B cell (primary cell): ENCODE measurements around the gene C20orf202. TPM values are rescaled to one million over a fixed set of nuclear protein-coding genes. Genes with fewer than 3 reads are reported as not detected.

ENCODE experiments used
- ATAC-seq: fragments of 200-7000 bp; cut with Tn5 transposase; one replicate; pipeline ENCODE4 v1.10.0; 2021; ENCODE audit warnings: low read depth, mild to moderate bottlenecking, moderate number of reproducible peaks, moderate library complexity
- CTCF ChIA-PET: fragments of 350-600 bp; sonication (Branson Sonifier 250); formaldehyde crosslinking; loops from one replicate; lab custom pipeline; 2021; ENCODE audit warnings: antibody characterized with exemption, inconsistent platforms; lab: Charles Lee
- POLR2A ChIA-PET: fragments of 350-600 bp; sonication (Branson Sonifier 250); formaldehyde crosslinking; loops from one replicate; lab custom pipeline; 2021; ENCODE audit warnings: antibody characterized with exemption; lab: Charles Lee
- DNase-seq: peaks from one replicate; pipeline ENCODE4 v3.0.0; 2013
- H2AFZ ChIP-seq: 2 replicates; pipeline ENCODE4 v1.6.1; 2012; ENCODE audit warnings: mild to moderate bottlenecking, low read depth, low read length; ENCODE audit not compliant: insufficient read depth, poor library complexity, severe bottlenecking
- H3K27ac ChIP-seq, 2 donors: 1 replicate in 1 of 2; 2 replicates in 1 of 2; pipeline ENCODE4 v1.5.1; 2012 to 2013; ENCODE audit warnings: low read length in 2 of 2, mild to moderate bottlenecking in 2 of 2, moderate library complexity in 1 of 2
- H3K27me3 ChIP-seq, 4 experiments: fragments of 200-600 bp in 1 of 4; sonication (generic) in 1 of 4; replicated peaks in 1 of 4; 1 replicate in 2 of 4; 2 replicates in 2 of 4; pipeline versions ENCODE4 v1.6.1 to v1.7.0; 2013 to 2016; ENCODE audit warnings: low read length in 3 of 4, mild to moderate bottlenecking in 2 of 4, mixed read lengths in 1 of 4, moderate library complexity in 1 of 4; ENCODE audit not compliant: insufficient read depth in 4 of 4, control insufficient read depth in 3 of 4; ENCODE audit errors: control extremely low read depth in 1 of 4
- H3K36me3 ChIP-seq, 2 experiments: replicated peaks in 1 of 2; 1 replicate in 1 of 2; 2 replicates in 1 of 2; pipeline versions ENCODE4 v1.6.1 to v1.7.1; 2013; ENCODE audit warnings: low read length in 1 of 2; ENCODE audit not compliant: insufficient read depth in 2 of 2, control insufficient read depth in 1 of 2; ENCODE audit errors: control extremely low read depth in 1 of 2, extremely low read depth in 1 of 2
- H3K4me1 ChIP-seq, 2 donors: fragments of 200-600 bp in 1 of 2; sonication (generic) in 1 of 2; 1 replicate in 1 of 2; 2 replicates in 1 of 2; pipeline versions ENCODE4 v1.5.1 to v1.6.1; 2013 to 2017; ENCODE audit warnings: low read length in 2 of 2; ENCODE audit not compliant: control insufficient read depth in 2 of 2, insufficient read depth in 2 of 2
- H3K4me2 ChIP-seq: replicated peaks from 2 replicates; pipeline ENCODE3; 2012; ENCODE audit warnings: mild to moderate bottlenecking, low read depth, low read length; ENCODE audit not compliant: poor library complexity, severe bottlenecking
- H3K4me3 ChIP-seq, 5 experiments: fragments of 200-600 bp in 1 of 5; sonication (generic) in 1 of 5; 1 replicate in 3 of 5; 2 replicates in 2 of 5; pipeline versions ENCODE4 v1.5.1 to v1.7.0; 2011 to 2016; ENCODE audit warnings: low read length in 4 of 5, mild to moderate bottlenecking in 4 of 5, low read depth in 2 of 5, control low read depth in 1 of 5, moderate library complexity in 1 of 5; ENCODE audit not compliant: insufficient read depth in 1 of 5; ENCODE audit errors: control extremely low read depth in 1 of 5, extremely low read depth in 1 of 5
- H3K79me2 ChIP-seq: fragments of 200-600 bp; sonication (generic); one replicate; pipeline ENCODE4 v1.6.0; 2016; ENCODE audit warnings: low read length; ENCODE audit not compliant: control insufficient read depth, insufficient read depth
- H3K9ac ChIP-seq: fragments of 200-600 bp; sonication (generic); 2 replicates; pipeline ENCODE4 v1.6.1; 2017; ENCODE audit warnings: mild to moderate bottlenecking, low read length, moderate library complexity
- H3K9me3 ChIP-seq, 3 donors: one replicate each; pipeline versions ENCODE4 v1.6.1 to v1.7.1; 2013; ENCODE audit warnings: low read length in 2 of 3; ENCODE audit not compliant: control insufficient read depth in 2 of 3, insufficient read depth in 1 of 3; ENCODE audit errors: control extremely low read depth in 1 of 3
- H4K20me1 ChIP-seq: 2 replicates; pipeline ENCODE4 v1.6.0; 2012; ENCODE audit warnings: mild to moderate bottlenecking, low read length; ENCODE audit not compliant: insufficient read depth, control insufficient read depth, poor library complexity, severe bottlenecking
- H3K27ac Mint-ChIP-seq: one replicate; pipeline ENCODE4 v1.8.0; 2021; ENCODE audit warnings: mixed read lengths
- H3K27me3 Mint-ChIP-seq: one replicate; pipeline ENCODE4 v1.8.0; 2021; ENCODE audit warnings: mixed read lengths
- H3K4me1 Mint-ChIP-seq: one replicate; pipeline ENCODE4 v1.8.0; 2021; ENCODE audit warnings: mixed read lengths
- H3K4me3 Mint-ChIP-seq: one replicate; pipeline ENCODE4 v1.8.0; 2021; ENCODE audit warnings: mixed read lengths
- H3K9me3 Mint-ChIP-seq: one replicate; pipeline ENCODE4 v1.8.0; 2022; ENCODE audit warnings: mixed read lengths; ENCODE audit not compliant: insufficient read depth
- EZH2 ChIP-seq: IDR thresholded peaks from 2 replicates; pipeline ENCODE4 v1.6.1; 2012; ENCODE audit warnings: borderline replicate concordance, low read depth, mild to moderate bottlenecking, moderate library complexity, low read length; ENCODE audit not compliant: insufficient read depth, poor library complexity, severe bottlenecking
- WGBS: methylation state at CpG from one replicate; pipeline ENCODE4 v1.1.5; 2013; ENCODE audit warnings: missing lambda C conversion rate; ENCODE audit not compliant: insufficient coverage; 5-methylcytosine and 5-hydroxymethylcytosine counted together
- intact Hi-C: fragments of 100-400 bp; cut with micrococcal nuclease; formaldehyde crosslinking; loops from one replicate; pipeline ENCODE4 v1.10.0; 2022
- polyA plus RNA-seq: library from polyadenylated mRNA; depleted of rRNA; stranded (reverse); fragments of >200 nt; gene quantifications from 2 replicates; pipeline ENCODE4 v1.2.3, GENCODE V29; 2012
- total RNA-seq, 2 donors: library from RNA; stranded (reverse); fragments of 120-200 nt in 1 of 2; gene quantifications; 1 replicate in 1 of 2; 2 replicates in 1 of 2; pipeline versions ENCODE4 v1.2.3 to v1.2.4, GENCODE V29; 2013 to 2022
- TF ChIP-seq, protein P1 (sequence below): fragments of 200-600 bp; IDR thresholded peaks from one replicate; pipeline ENCODE4 v1.8.0; 2022; ENCODE audit warnings: antibody characterized with exemption, mild to moderate bottlenecking

C20orf202 gene
- total and polyA plus RNA-seq, 2 donors (not counting 1 experiment from before 2014, with no cell fraction given) = 0.07 TPM; not detected in 1

DNA sequence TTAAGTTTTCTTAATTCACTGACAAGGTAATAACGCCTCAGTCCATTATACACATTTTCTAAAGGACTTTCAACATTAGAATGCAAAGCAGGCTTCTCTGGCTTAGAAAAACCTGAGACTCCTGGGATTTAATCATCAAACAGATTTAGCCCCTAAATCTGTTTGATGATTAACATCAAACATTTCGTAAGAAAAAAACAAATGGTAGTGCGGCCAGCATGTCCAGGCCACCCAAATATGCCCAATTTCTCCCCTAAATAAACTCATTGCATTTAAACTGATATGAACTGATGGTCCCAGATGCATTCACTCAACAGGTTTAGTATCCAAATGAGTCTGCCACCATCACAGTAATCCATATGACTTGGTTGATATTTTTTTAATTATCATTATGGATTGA, 24.6 kb upstream of the C20orf202 start:
- WGBS = no CpG with 5 or more reads among the region's 3 CpGs
- ATAC-seq = no peak
- CTCF ChIA-PET = no interaction called here
- Histone ChIP-seq H3K36me3 (peaks cover 0 to 9% of the 10 kb centered on the region in 2 experiments), H3K4me3 (no peak overlapping the region), H4K20me1 (no peaks in the 10 kb centered on the region), H3K4me2 (no peak overlapping the region), H3K27ac (no peak overlapping the region), H3K9ac (no peak overlapping the region), H2AFZ (no peak overlapping the region), H3K27me3 (peaks cover 0 to 10% (median 3%) of the 10 kb centered on the region in 4 experiments), H3K4me1 (no peaks in the 10 kb centered on the region), H3K9me3 (no peaks in the 10 kb centered on the region), H3K79me2 (no peaks in the 10 kb centered on the region)
- H3K4me3 Mint-ChIP-seq = no peak overlapping the region
- TF ChIP-seq, protein P1, sequence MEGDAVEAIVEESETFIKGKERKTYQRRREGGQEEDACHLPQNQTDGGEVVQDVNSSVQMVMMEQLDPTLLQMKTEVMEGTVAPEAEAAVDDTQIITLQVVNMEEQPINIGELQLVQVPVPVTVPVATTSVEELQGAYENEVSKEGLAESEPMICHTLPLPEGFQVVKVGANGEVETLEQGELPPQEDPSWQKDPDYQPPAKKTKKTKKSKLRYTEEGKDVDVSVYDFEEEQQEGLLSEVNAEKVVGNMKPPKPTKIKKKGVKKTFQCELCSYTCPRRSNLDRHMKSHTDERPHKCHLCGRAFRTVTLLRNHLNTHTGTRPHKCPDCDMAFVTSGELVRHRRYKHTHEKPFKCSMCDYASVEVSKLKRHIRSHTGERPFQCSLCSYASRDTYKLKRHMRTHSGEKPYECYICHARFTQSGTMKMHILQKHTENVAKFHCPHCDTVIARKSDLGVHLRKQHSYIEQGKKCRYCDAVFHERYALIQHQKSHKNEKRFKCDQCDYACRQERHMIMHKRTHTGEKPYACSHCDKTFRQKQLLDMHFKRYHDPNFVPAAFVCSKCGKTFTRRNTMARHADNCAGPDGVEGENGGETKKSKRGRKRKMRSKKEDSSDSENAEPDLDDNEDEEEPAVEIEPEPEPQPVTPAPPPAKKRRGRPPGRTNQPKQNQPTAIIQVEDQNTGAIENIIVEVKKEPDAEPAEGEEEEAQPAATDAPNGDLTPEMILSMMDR = no peak
- no peak for TF ChIP-seq EZH2
- intact Hi-C loops = no loop called here
- DNase-seq = no peak
- POLR2A ChIA-PET = no interaction called here
- no peaks in the 10 kb centered on the region for H3K4me1 Mint-ChIP-seq
- H3K27me3 Mint-ChIP-seq = peaks cover 9% of the 10 kb centered on the region
- no peak overlapping the region for H3K27ac Mint-ChIP-seq
- no peaks in the 10 kb centered on the region for H3K9me3 Mint-ChIP-seq

DNA sequence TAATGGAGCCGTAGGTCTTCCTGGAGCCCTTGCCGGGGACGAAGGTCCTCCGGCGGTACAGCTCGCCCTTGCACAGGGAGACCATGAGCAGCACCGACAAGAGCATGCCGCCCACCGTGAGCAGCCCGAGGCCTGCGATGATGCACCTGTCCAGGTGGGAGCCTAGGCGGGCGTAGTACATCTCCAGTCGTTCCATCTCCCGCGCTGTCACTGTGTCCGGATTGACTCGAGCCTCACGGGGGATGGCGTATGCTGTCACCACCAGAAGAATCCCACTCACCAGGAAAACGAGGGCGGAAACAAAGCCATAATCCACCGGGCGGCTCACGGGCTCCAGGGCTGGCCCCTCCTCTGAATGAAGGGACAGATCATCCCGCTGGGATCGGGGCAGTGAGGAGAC, 22.3 kb upstream of the C20orf202 start:
- H3K4me1 Mint-ChIP-seq = peaks cover 9% of the 10 kb centered on the region
- no peak overlapping the region for H2AFZ ChIP-seq
- intact Hi-C loops = no loop called here
- no peak overlapping the region for H3K4me2 ChIP-seq
- H3K27me3 ChIP-seq = peaks cover 0 to 23% (median 8%) of the 10 kb centered on the region in 4 experiments
- peaks cover 0 to 6% of the 10 kb centered on the region in 2 donors for H3K4me1 ChIP-seq
- TF ChIP-seq, protein P1 = no peak
- TF ChIP-seq EZH2 = no peak
- no peaks in the 10 kb centered on the region for H3K9me3 ChIP-seq
- H3K9me3 Mint-ChIP-seq = no peaks in the 10 kb centered on the region
- H3K27ac ChIP-seq = no peak overlapping the region
- ChIA-PET CTCF (no interaction called here), POLR2A (no interaction called here)
- no peaks in the 10 kb centered on the region for H3K79me2 ChIP-seq
- peaks cover 0 to 5% of the 10 kb centered on the region in 2 experiments for H3K36me3 ChIP-seq
- H3K4me3 ChIP-seq = no peak overlapping the region
- DNase-seq = no peak
- H3K27me3 Mint-ChIP-seq = peaks cover 23% of the 10 kb centered on the region
- no peak overlapping the region for H3K9ac ChIP-seq
- no peak overlapping the region for H3K4me3 Mint-ChIP-seq
- ATAC-seq = no peak
- no peak overlapping the region for H3K27ac Mint-ChIP-seq
- 96% methylated on average over 25 of the region's 27 CpGs for WGBS
- no peaks in the 10 kb centered on the region for H4K20me1 ChIP-seq
